GM12874 (cell line): Measurements from ENCODE around the gene MRPS12.

Source experiments
- TF ChIP-seq, protein P1 (sequence below): IDR thresholded peaks from 2 replicates; pipeline ENCODE4 v1.5.1; 2011; ENCODE audit warnings: low read depth, mild to moderate bottlenecking, control low read depth, low read length, moderate library complexity; ENCODE audit not compliant: insufficient read depth

Gene MRPS12

DNA sequence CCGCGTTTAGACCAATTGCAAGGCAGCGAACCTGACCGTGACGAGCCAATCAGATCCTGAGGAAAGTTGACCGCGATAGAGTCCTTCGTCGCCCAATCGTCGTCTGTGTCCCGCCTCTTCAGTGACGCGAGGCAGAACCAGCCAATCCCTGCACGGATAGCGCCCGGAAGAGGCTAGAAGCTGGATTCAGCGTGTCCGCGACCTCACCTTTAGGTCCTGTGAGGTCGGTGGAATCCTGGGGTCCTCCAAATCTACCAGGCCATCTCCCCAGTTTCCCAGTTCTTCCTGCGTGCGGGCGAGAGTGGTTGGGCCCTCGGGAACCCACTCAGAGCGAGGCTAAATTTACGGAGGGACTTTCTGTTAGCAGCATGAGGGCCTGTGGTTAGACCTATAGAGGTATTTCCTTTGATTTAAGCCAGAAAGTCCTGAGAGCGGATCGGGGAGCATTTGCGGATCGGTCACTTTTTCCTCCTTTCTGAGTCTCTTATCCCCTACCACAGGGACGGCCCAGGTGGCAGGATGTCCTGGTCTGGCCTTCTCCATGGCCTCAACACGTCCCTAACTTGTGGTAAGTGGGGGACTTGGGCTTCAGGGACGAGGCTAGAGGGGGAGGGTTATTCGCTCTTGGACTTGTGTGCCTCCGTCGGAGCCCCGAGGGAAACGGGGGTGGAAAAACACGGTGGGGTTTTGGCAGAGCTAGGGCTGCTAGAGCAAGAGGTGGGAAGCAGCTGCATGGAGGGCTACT, at the start of gene MRPS12:
MRPS12 (plus strand) TSS at position 169 of the 745 bp plus-strand sequence; CDS start at position 520, 351 bp downstream.
- TF ChIP-seq, protein P1, sequence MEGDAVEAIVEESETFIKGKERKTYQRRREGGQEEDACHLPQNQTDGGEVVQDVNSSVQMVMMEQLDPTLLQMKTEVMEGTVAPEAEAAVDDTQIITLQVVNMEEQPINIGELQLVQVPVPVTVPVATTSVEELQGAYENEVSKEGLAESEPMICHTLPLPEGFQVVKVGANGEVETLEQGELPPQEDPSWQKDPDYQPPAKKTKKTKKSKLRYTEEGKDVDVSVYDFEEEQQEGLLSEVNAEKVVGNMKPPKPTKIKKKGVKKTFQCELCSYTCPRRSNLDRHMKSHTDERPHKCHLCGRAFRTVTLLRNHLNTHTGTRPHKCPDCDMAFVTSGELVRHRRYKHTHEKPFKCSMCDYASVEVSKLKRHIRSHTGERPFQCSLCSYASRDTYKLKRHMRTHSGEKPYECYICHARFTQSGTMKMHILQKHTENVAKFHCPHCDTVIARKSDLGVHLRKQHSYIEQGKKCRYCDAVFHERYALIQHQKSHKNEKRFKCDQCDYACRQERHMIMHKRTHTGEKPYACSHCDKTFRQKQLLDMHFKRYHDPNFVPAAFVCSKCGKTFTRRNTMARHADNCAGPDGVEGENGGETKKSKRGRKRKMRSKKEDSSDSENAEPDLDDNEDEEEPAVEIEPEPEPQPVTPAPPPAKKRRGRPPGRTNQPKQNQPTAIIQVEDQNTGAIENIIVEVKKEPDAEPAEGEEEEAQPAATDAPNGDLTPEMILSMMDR: no peak

DNA sequence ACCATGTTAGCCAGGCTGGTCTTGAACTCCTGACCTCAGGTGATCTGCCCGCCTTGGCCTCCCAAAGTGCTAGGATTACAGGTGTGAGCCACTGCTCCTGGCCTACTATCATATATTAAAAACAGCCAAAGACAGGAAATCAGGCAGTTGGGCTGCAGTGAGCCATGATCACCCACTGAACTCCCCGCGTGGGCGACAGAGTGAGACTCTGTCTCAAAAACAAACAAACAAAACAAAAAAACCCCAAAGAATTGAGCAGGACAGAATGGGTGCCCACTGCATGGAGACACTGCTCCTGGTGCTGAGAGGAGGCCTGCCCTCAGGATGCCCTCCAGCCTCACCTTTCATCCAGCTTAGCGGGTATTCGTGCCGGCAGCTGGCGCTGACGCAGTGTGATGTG, 47.5 kb upstream of the MRPS12 start:
- TF ChIP-seq, protein P1: no peak

DNA sequence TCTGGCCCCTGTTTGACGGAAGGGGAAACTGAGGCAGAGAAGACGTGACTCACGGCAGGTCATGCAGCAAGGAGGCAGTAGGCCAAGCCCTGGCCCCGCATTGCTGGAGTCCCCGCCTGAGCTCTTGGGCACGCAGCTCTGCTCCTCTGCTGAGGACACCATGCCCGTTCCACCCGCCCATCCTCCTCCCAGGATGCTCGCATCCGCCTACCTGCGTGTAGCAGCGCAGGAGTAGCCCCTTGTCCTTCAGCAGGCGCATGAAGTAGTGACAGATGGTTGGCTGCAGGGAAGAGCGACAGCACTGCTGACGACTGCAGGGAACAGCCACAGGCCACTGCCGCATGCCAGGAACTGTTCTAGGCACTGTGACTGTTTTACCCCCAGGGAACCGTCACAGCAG, 41.9 kb upstream of the MRPS12 start:
- TF ChIP-seq, protein P1: no peak

DNA sequence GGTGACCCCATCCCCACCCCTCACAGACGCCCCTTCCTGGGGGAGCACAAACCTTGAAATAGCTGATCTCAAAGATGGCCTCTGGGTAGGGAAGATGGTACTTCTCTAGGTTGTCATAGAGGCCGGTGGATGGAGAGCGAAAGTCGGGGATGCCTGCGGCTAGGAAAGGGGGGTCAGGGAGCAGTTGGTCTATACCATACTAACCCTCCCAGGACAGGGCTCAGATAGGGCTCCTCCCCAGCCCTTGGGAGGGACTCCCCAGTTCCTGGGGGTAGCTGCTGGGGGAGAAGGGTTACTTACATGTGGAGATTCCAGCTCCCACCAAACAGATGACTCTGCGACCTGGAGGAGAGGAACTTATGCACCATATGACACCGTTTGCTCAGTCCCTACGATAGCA, 40.9 kb upstream of the MRPS12 start:
- TF ChIP-seq, protein P1: no peak

DNA sequence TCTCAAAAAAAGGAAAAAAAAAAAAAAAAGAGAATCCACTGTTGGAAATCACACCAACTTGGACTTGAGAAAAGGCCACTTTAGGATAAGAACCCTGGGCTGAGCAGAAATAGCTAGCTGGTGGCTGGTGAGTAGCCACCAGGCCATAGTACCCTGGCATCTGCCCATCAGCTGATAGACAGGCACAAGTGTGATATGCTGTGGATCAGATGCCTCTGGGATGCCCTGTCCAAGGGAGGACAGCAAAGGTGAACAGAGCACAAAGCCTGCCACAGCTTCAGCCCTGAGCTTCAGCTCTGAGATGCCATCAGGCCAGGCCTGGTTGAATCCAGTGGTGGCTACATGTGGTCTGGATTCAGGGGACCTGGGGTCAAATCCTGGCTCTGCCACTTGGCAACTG, 40.1 kb upstream of the MRPS12 start:
- TF ChIP-seq, protein P1: no peak

DNA sequence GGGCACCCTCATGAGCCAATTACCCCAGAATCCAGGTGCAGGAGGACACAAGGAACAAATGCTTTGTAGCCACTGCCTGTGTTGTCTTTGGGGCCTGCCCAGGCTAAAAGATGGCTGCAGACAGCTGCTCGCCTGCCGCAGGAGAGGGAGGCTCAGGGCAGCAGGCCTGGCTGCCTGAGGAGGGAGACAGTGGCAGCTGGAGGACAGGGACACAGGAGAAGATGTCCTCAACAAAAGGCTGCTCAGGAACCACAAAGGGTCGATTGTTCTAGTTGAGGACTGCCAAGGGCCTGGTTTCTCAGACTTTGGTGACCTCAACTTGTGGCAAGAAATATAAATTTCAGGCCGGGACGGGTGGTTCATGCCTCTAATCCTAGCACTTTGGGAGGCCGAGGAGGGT, 39.0 kb upstream of the MRPS12 start:
- TF ChIP-seq, protein P1: no peak

DNA sequence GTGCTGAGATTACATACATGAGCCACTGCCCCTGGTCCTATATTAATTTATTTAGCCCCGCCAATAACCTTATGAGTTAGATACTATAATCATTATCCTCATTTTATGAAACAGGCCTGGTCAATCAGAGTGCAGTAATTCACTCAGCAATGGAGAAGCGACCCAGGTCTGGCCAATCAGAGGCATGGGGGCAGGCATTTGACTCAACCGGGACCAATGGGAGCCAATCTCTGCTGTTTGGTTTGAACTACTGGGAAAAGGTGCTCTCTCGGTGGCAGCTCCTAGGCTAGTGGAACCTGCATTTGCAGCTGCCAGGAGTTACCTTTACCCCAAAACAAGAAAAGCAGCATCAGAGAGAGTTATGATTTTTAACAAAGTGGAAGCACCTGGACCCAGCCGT, 37.9 kb upstream of the MRPS12 start:
- TF ChIP-seq, protein P1: no peak

DNA sequence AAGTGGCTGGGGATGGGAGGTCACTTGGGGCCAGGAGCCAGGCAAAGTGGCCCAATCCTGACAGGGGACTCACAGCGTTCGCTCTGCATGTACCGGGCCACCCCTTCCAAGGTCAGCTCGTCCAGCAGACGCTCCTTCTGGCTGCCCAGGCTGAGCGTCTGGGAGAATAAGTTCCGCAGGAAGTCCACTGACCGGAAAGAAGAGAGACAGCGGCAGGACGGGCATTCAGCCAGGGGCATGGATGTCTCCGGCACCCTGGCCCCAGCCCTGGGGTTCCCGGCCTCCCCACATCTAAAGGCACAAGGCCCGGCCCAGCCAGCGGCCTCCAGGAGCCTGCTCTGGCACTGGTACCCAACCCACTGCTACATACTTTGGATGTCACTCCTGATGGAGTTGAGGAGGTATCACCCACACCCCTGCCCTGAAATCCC, 37.4 kb upstream of the MRPS12 start:
- TF ChIP-seq, protein P1: no peak
